OCI-LY1 (cell line): Measurements from ENCODE around the gene NUAK1.

ENCODE experiments used
- H2AFZ ChIP-seq: fragments of 200-600 bp; sonication (generic), shearing (Covaris generic); 2 replicates; pipeline ENCODE4 v1.6.0; 2014; ENCODE audit warnings: antibody characterized with exemption, mild to moderate bottlenecking, low read length
- H3F3A ChIP-seq: fragments of 200-600 bp; sonication (generic), shearing (Covaris generic); 2 replicates; pipeline ENCODE4 v1.6.0; 2014; ENCODE audit warnings: mild to moderate bottlenecking, antibody characterized with exemption, low read length, moderate library complexity; ENCODE audit not compliant: insufficient read depth
- H3K27ac ChIP-seq: fragments of 200-600 bp; sonication (generic); 2 replicates; pipeline ENCODE4 v1.5.1; 2014; ENCODE audit warnings: low read length, mixed run types, mild to moderate bottlenecking, low read depth; ENCODE audit not compliant: poor library complexity, severe bottlenecking
- H3K27me3 ChIP-seq: fragments of 200-600 bp; sonication (generic); 2 replicates; pipeline ENCODE4 v1.6.0; 2014; ENCODE audit warnings: antibody characterized with exemption, mild to moderate bottlenecking, low read length, moderate library complexity; ENCODE audit not compliant: insufficient read depth
- H3K36me3 ChIP-seq: fragments of 200-600 bp; sonication (generic); 2 replicates; pipeline ENCODE4 v1.6.1; 2014; ENCODE audit warnings: mild to moderate bottlenecking, antibody characterized with exemption, low read length, moderate library complexity, mixed read lengths; ENCODE audit not compliant: insufficient read depth
- H3K4me1 ChIP-seq: fragments of 200-600 bp; sonication (generic); 2 replicates; pipeline ENCODE4 v1.5.1; 2014; ENCODE audit warnings: mild to moderate bottlenecking, low read length, moderate library complexity; ENCODE audit not compliant: insufficient read depth, severe bottlenecking
- H3K4me2 ChIP-seq: fragments of 200-600 bp; sonication (generic), shearing (Covaris generic); 2 replicates; pipeline ENCODE4 v1.6.1; 2014; ENCODE audit warnings: low read length
- H3K4me3 ChIP-seq: fragments of 200-600 bp; sonication (generic); 2 replicates; pipeline ENCODE4 v1.5.1; 2014; ENCODE audit warnings: low read length, low read depth, mild to moderate bottlenecking, mixed read lengths; ENCODE audit not compliant: poor library complexity, severe bottlenecking
- H3K79me2 ChIP-seq: fragments of 200-600 bp; shearing (Covaris generic); 2 replicates; pipeline ENCODE4 v1.6.1; 2016; ENCODE audit warnings: mixed run types, low read length, mixed read lengths; ENCODE audit not compliant: insufficient read depth
- H3K9ac ChIP-seq: fragments of 200-600 bp; sonication (generic), shearing (Covaris generic); 2 replicates; pipeline ENCODE4 v1.6.1; 2014; ENCODE audit warnings: mild to moderate bottlenecking, low read length, mixed read lengths
- H3K9me2 ChIP-seq: fragments of 200-600 bp; sonication (generic), shearing (Covaris generic); 2 replicates; pipeline ENCODE4 v1.6.1; 2014; ENCODE audit warnings: low read depth, mild to moderate bottlenecking, low read length, mixed read lengths
- H3K9me3 ChIP-seq: fragments of 200-600 bp; shearing (Covaris generic); 2 replicates; pipeline ENCODE4 v1.6.1; 2014; ENCODE audit warnings: low read length, mixed read lengths
- H4K20me1 ChIP-seq: fragments of 200-600 bp; sonication (generic), shearing (Covaris generic); 2 replicates; pipeline ENCODE4 v1.6.0; 2016; ENCODE audit warnings: mild to moderate bottlenecking, low read length; ENCODE audit not compliant: insufficient read depth
- CTCF ChIP-seq: fragments of 200-600 bp; sonication (generic), shearing (Covaris generic); IDR thresholded peaks from 2 replicates; pipeline ENCODE4 v1.5.1; 2017; ENCODE audit warnings: mild to moderate bottlenecking, antibody characterized with exemption, low read length, moderate library complexity, mixed read lengths
- EZH2 ChIP-seq: fragments of 200-600 bp; sonication (generic), shearing (Covaris generic); IDR thresholded peaks from 2 replicates; pipeline ENCODE4 v1.8.0; 2017; ENCODE audit warnings: borderline replicate concordance, mixed run types, mild to moderate bottlenecking, antibody characterized with exemption, low read length, moderate library complexity, mixed read lengths

NUAK1 gene

GRCh38 chr12:106126441-106127337 is 12.1 kb downstream of the NUAK1 start:
- Histone ChIP-seq H3K9me2 (no peaks in the 10 kb centered on the region), H3K27ac (no peak overlapping the region), H4K20me1 (no peaks in the 10 kb centered on the region), H3F3A (no peaks in the 10 kb centered on the region), H3K4me3 (no peak overlapping the region), H3K9me3 (no peaks in the 10 kb centered on the region), H3K4me2 (no peak overlapping the region), H3K4me1 (no peaks in the 10 kb centered on the region), H3K79me2 (no peaks in the 10 kb centered on the region), H3K36me3 (no peaks in the 10 kb centered on the region), H2AFZ (no peak overlapping the region), H3K27me3 (no peaks in the 10 kb centered on the region), H3K9ac (no peak overlapping the region)
- TF ChIP-seq CTCF (no peak), EZH2 (no peak)

GRCh38 chr12:106125351-106126095 is 13.2 kb downstream of the NUAK1 start:
- H3K79me2 ChIP-seq = no peaks in the 10 kb centered on the region
- H4K20me1 ChIP-seq = no peaks in the 10 kb centered on the region

GRCh38 chr12:106123551-106124081 is 15.1 kb downstream of the NUAK1 start:
- TF ChIP-seq CTCF (no peak), EZH2 (no peak)
- no peak overlapping the region for H3K9ac ChIP-seq
- no peaks in the 10 kb centered on the region for H3K9me3 ChIP-seq
- no peak overlapping the region for H3K4me2 ChIP-seq
- no peak overlapping the region for H2AFZ ChIP-seq
- no peaks in the 10 kb centered on the region for H3K79me2 ChIP-seq
- no peaks in the 10 kb centered on the region for H3K4me1 ChIP-seq
- H3K27ac ChIP-seq = no peak overlapping the region
- no peaks in the 10 kb centered on the region for H3K36me3 ChIP-seq
- no peaks in the 10 kb centered on the region for H3F3A ChIP-seq
- H3K4me3 ChIP-seq = no peak overlapping the region
- no peaks in the 10 kb centered on the region for H4K20me1 ChIP-seq
- no peaks in the 10 kb centered on the region for H3K9me2 ChIP-seq
- H3K27me3 ChIP-seq = no peaks in the 10 kb centered on the region

More at GRCh38 chr12:106125351-106126095, 13.2 kb downstream of the NUAK1 start:
- Histone ChIP-seq H3K9me2 (no peaks in the 10 kb centered on the region), H3F3A (no peaks in the 10 kb centered on the region), H3K4me1 (no peaks in the 10 kb centered on the region), H3K27ac (no peak overlapping the region), H3K27me3 (no peaks in the 10 kb centered on the region), H3K9me3 (no peaks in the 10 kb centered on the region), H3K4me2 (no peak overlapping the region), H3K9ac (no peak overlapping the region), H2AFZ (no peak overlapping the region), H3K36me3 (no peaks in the 10 kb centered on the region), H3K4me3 (no peak overlapping the region)
- TF ChIP-seq EZH2 (no peak), CTCF (no peak)
